ENCODE data around the gene LYZL4.

DNA sequence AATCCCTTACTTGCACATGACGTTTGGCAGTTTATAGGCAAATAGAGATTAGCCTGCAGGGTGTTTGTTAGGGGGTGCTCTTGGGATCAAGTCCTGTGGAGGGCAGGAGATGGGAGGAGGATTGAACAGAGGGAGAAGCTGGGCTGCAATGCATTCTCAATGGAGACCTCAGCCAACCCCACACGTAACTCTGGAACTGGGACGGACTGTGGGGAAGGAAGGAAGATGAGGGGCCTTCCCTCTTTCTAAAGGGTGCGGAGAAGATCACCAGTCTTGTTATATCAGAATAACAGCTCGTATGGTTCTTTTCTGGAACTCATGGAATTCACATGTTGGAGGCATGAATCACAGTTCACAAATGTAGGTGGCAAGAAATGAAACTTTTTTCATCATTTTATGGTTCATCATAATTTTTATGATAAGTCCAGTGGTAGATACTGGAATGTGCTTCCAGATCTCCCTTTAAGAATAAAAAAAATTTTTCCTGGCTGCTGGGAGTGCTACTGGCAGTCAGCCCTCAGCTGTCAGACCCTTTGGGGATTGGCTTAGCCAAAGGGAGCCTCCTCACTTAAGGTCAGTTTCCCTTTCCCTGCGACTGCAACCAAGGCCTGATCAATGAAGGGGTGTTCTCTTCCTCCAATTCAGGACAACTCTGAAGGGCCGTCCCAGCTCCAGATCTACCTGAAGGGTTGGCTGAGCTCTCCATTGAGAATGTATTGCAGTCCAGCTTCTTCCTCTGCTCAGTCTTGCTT, 20.5 kb upstream of the LYZL4 start:
- TF ChIP-seq, protein P1, sequence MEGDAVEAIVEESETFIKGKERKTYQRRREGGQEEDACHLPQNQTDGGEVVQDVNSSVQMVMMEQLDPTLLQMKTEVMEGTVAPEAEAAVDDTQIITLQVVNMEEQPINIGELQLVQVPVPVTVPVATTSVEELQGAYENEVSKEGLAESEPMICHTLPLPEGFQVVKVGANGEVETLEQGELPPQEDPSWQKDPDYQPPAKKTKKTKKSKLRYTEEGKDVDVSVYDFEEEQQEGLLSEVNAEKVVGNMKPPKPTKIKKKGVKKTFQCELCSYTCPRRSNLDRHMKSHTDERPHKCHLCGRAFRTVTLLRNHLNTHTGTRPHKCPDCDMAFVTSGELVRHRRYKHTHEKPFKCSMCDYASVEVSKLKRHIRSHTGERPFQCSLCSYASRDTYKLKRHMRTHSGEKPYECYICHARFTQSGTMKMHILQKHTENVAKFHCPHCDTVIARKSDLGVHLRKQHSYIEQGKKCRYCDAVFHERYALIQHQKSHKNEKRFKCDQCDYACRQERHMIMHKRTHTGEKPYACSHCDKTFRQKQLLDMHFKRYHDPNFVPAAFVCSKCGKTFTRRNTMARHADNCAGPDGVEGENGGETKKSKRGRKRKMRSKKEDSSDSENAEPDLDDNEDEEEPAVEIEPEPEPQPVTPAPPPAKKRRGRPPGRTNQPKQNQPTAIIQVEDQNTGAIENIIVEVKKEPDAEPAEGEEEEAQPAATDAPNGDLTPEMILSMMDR (IDR thresholded peaks at IDR 0.05 in 4 of 5, conservative IDR thresholded peaks at IDR 0.05 in 1 of 5): no peak
- no peak for TF ChIP-seq POLR2A (IDR thresholded peaks at IDR 0.05)

Data from gastrocnemius medialis (tissue), 4 donors.